NCI-H2196 treated with DMSO at 0.1 percent for 48 hours (cell line): ENCODE results near the gene LRP2.
"Not testable (repeated sequence)": the region's sequence is repeated elsewhere in the genome, so short reads cannot be mapped to it uniquely, and the experiment has no call there.

Source experiments
- DNase-seq: peaks from one replicate; lab custom pipeline; 2025; ENCODE audit not compliant: unreplicated experiment; lab: John Stamatoyannopoulos, UW

Gene LRP2

DNA sequence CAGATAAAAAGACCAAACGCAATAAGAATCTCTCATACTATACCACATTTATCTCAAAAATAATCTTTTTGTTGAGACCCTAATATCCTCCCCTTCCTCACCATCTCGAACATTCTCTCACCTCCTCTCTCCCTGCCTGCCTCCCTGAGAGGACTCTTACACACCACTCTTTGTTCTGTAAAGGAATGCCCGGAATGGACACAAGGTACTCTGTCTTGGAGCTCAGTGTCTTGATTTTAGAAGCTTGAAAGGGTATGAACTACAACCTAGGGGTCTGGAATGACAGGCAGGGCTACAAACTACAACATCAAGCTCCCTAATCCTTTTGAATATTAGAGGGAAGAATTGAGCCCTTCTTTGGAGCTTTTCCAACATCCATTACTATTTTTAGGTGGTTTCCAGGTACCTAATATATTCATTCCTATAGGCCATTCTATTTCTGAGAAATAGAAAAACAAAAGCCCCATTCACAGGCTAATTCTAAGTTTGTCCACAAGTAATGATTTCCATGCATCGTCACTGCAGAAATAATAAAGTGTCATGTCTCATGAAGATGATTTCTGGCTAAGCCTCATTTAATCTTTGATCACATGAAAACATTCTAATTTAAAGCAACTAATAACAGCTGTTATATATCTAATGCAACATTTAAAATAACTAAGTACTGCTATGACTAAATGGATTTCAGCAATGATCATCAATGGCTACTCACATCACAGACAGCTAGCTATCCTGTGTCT lies 60.6 kb downstream of the LRP2 start:
- DNase-seq, result no peak

DNA sequence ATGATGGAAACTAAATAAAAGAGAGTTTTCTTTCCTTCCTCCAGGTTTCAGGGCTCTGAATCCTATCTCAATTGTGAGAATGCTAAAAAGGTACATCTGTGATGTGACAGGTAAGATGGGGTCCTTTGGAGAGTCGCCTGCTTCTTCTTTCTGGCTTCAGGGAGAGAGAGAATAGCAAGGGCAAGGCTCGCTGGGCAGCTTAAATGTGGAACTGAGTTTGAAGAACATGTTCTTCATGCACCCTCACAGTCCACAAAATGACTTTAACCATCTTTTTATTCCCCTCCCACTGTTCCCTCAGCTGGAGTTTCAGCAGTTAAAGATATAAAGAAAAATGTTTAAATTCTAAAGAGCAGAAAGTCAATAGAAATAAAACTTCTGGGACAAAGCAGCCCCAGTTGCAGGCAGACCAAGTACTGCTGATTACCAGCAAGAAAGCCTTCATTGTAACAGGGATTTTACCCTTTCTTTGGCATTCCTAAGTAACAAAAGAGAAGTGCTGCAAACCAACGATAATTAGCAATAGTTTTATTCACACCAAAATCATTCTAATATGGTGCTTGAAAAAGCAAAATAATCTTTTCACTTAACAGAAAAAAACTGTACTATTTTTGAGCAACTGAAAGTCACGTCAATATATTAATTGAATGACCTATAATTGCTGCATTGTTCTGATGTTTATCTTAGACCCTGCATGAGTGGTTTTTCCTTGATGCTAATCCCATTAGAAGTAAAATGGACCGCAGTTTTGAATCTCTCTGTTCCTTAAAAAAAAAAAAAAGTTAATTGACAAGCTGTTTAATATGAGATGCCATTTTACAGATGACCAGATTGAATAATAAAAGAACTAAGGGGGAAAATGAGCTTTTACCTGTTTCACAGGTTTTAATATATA lies 61.5 kb downstream of the LRP2 start:
- DNase-seq, result no peak

DNA sequence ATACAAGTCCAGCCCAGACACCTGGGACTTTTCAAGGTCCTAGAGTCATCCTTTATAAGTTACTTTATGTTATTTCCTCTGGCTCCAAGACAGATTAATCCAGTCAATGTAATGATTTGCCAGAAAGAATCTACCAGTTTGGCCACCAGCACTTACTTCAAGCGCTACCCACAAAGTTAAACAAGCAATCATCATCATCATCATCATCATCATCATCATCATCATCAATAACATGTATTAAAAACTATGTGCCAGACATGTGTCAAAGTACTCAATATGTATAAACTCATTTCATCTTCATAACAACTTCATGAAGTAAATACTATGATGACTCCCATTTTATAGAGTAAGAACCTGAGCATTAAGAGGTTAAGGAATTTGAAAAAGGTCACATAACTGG lies 64.3 kb downstream of the LRP2 start:
- no peak for DNase-seq

DNA sequence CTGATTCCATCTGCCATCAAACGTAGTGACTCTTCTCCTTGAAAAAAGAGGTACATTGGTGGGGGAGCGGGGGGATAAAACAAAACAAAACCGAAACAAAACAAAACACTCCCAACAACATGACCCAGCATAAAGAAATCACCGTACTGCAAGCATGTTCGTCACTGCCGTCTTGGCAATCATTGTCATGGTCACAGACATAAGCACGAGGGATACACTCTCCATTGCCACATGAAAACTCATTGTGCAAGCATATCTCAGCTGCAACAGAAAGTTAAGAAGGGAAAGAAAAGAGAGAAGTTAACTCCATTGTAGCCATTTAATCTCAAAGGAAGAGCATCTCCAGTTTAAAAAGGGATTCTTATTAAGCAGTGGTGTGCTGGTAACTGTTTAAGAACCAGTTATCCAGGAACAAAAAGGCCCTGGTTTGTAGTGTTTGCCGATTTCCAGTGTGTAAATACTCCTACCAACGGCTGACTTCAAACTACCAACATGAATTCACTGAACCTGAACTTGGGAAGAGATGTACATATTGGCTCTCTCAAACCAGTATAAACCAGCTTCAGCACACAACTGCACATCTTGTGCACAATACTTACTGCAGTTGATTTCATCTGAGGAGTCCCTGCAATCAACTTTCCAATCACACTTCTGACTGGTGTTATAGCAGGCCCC lies 68.2 kb downstream of the LRP2 start:
- DNase-seq, result no peak

DNA sequence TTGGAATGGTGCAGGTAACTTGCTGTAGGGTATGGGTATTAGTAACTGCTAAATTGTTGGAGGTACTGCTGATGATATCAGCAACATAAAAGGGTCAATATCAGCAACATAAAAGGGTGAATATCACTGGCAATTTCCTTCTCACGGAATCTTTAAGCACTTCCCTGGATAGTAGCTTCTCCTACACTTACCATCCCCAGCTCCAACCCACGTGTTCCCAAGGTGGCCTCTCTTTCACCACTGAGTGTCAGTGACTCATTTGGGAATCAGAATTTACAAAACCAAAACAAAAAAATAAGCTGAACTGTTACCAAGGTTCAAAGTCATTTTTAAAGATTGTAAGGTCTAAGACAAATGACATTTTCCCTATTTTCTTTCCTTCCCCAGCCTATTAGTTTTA lies 70.8 kb downstream of the LRP2 start:
- DNase-seq, result no peak

DNA sequence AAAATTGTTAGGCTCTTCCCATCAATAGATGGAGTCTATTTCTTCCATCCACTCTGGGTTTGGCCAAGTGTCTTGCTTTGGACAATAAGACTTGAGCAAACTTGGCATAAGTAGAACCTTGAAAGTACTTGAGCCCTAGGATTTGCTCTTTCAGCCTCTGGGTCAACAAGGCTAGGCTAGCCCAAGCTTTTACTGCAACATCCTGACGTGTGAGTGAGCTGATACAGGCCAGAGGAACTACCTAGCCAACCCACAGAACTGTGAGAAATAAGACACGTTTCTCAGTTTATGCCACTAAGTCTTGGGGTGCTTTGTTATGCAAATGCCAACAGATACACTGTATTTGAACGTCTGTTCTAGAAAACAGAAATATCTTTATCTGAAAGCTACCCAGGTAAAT lies 71.9 kb downstream of the LRP2 start:
- no peak for DNase-seq

DNA sequence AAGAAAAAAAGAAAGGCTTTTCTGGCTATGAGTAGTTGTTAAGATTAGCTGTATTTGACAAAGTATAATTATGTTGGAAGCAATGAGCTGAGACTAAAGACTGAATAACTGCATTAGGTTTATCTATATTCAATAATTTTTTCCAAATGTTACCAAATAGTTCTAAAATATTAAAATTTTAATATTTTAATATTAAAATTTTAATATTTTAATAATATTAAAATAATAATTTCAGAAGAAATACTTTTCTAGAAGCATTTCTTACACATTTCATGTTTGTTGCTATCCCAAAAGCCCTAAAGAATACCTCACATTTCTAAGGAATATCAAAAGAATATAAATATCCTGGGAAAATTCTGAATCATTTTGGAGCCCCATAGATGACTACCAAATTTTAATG lies 74.7 kb downstream of the LRP2 start:
- DNase-seq, result no peak

DNA sequence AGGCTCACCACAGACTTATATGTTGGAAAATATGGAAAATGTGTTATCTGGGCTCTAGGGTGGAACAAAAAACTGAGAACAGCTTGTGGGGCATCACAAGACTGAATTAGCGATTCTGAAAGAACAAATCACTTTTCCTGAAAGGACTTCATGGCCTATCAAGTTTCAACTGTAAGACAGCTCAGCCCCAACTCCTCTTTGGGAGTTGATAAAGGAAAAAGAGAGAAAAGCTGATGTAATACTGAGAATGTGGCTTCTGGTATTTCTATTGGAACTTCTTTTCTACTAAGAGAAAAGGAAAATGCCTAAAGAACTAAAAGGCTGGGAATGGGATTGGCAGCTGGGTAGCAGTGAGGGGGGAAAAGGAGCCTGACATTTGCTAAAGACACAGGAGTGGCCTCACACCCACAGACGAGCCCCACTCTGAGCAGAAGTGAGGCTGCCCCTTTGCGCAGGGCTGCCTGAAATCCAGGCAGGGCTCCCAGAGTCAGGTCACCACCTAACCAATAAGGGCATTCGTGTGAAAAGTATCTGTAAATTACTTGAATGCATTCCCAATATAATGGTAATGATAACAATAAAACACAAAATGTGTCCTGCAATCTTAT lies 75.6 kb downstream of the LRP2 start:
- DNase-seq, result no peak

DNA sequence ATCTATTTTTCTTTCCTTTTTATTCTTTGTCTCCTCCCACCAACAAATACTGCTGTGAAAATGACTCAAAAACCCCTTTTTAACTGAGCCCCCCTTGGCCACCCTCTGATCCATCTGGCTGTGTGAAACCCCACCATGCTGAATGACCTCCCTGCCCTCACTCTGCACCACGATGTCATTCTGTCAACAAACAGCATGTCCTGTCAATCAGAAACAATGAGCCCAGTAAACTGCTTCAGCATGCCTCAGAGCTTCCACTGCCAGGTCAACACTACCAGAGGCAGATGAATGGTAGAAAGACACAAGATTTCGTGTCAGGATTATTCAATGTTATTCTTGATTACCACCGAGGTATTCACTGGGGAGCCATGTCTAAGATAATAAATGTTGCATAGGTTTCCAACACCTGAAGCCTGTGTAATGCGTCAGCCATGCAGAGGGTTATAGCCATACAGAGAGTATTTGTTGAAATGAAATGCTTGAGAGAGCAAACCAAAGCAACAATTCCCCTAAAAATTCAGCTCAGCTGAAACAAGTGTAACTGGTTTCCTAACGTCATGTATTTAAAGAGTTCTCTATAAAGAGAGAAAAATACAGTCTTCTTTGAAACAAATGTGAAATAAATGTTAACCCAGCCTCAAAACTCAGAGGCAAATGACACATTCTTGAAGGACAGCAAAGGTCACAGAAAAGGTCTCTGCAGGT lies 76.7 kb downstream of the LRP2 start:
- no peak for DNase-seq

DNA sequence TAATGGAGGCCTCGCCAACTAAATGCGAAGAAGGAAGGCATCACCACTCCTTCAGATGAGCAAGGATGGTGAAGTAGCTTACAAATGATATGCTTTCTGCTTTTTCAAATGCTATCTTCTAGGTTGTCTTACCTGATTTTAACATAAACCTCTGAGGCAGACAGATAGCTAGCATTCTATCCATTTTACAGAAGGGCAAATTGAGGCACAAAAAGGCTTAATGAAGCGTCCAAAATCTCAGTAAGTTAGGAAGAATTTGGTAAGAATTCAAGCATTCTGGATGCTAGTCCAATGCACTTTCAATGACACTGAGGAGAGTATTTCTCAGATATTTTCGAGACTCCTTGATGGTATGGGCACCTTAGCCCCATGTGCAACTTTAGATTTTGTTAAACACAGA lies 81.8 kb downstream of the LRP2 start:
- no peak for DNase-seq

DNA sequence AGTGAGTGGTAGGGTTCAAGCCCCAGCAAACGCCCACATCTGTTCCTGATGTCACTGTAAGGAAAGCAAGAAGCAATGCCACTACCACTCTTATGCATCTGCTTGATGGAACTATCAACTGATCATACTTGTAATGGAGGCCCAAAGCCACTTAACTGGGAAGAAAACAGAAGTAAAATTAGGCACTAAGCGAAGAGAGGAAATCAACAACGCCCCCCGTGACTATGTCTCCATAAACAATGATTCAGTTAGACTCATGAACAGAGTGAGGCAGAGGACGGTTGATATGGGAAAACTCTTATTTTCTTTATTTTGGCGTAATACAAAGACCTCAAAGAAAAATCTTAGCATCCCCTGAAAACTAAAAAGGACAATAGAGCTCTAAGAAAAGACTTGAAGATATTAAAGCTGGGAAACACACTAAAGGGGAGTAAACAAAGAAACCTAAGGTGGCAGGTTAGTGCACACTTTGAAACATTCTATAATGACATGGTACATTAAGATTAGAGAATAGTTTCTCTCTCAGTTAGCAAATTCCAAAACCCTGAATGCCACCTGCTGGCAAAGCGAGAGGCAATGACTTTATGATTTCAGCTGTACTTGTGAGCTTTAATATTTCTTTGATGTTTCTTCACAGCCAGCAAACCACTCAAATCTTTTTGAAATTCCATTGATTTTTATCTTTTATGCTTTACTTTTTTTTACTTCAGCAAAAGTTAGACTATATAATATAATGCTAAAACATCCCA lies 86.5 kb downstream of the LRP2 start:
- DNase-seq, result no peak

DNA sequence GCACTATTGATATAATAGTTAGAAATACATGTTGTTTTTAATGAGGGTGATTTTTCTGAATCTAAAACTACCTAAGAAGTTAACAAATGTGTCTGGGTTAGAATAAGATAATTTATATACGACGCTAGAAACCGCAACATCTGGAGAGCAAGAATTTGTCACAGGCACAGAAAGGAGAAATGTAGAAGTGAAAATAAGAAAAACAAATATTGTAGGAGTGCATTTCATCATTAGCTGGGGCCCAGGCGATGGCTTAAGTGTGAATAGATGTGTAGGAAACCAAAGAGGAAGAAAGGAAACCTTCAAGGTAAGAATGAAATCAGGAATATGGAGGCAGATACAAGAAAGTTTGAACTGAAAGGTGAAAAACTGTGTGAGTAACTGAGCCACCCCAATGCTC lies 90.3 kb downstream of the LRP2 start:
- DNase-seq, result no peak

DNA sequence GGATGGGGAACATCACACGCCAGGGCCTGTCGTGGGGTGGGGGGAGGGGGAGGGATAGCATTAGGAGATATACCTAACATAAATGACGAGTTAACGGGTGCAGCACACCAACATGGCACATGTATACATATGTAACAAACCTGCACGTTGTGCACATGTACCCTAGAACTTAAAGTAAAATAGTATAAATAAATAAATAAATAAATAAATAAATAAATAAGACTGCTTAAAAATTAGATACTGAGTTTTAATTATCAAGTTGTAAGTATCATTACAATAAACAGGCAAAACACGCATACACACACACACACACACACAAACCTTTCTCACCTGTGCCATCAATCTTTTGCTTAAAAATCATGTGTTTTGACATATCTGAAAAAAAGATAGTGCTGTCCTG lies 91.8 kb downstream of the LRP2 start:
- not testable (repeated sequence) for DNase-seq

DNA sequence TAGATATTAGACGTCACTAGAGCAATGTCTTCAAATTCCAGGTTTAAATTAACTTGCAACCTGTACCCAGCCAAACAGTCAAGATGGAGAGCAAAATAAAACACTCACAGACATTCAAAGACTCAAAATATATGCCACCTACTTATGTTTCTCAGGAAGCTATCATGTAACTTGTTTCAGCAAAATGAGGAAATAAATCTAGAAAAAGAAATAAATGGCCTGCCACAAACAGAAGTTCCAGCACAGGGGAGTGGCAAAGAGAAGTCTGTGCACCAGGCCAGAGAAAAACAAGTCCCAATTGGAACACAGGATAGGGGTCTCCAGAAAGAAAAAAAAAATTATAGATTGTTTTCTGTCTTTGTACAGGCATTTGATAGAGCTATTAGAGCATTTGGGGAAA lies 96.7 kb downstream of the LRP2 start:
- no peak for DNase-seq

DNA sequence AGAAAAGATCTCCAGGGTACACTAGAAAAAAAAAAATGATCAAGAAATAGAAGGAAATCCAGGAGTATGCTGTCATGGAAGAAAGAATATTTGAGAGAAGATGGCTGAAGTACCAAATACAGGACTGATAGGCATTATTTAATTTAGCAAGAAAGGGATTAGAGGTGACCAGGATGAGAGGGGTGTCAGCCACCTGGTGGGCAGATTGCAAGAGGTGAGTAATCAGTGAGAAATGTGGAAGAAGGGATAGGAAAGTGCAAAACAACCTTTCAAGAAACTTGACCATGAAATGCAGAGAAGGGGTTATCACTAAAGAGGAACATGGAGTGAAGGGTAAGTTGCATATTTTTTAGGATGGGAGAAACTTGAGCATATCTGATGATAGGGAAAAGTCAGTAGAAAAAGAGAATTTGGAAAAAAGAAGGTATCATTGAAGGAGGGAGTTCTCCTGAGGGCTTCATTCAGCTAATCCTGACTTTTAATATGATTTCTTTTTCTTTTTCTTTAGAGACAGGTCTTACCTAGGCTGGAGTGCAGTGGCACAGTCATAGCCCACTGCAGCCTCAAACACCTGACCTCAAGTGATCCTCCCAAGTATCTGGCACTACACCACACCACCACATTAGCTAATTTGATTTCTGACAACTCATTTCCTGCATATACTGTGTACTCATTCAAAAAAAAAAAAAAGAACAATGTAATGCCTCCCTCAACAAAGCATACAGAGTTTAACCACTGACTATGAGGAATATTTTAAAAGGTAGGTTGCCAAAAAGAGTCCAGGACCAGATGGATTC lies 101.3 kb downstream of the LRP2 start:
- DNase-seq, result no peak

DNA sequence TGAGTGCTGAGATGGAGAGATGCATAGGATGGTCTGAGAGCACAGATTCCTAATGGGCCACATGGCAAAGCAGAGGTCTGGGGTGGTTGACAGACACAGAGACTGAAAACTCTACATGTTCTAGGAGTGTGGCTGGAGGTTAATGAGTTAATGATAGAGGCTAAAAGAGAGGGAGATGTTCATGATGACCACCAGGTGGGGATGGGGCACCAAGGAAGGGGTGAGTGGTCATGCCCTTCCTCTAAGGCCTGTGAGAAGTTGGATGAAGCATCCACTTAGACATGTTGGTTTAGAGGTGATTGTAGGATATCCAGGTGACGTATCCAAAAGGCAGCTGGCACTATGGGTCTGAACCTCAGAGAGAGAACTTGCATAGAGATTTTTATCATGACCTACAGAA lies 102.1 kb downstream of the LRP2 start:
- DNase-seq, result no peak

DNA sequence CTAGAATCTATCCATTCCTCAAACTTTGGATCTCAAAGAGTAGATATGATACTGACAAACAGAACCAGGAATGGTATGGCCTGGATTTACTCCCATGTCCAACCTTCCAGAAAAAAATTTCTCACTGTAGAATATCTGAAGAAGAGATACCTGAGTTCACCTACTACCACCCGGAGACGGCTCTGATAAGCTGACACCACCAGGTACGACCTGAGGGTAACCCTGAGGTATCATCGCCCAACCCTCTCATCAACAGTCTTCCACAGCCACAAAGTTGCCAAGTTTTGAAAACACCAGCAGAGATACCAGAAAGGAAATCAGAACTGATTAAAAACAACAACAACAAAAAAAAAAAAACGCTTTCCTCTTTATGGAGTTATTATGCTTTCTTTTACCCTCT lies 102.9 kb downstream of the LRP2 start:
- DNase-seq, result no peak

DNA sequence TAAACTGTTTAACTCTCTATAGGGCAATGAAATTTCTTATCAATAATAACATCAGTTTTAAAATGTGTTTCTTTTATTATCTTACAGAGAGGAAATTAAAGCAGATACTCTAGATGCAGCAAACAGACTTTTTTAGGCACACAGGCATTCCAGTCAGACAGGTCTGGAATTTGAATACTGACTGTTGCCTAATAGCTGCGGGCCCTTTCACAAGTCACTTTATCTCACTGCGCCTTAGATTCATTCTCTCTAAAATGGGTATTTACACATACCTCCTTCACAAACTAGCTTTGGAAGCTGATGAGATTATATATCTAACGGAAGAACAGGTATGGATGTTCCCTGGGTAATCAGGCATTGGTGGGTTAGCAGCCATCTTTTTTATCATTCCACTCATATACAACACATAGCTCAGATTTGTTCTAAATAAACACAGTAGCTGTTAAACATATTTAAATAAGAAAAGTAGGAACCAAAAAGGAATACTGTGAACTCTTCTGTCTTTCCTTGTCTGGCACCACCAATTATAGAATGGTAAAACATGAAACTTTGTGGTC lies 104.2 kb downstream of the LRP2 start:
- DNase-seq, result no peak

DNA sequence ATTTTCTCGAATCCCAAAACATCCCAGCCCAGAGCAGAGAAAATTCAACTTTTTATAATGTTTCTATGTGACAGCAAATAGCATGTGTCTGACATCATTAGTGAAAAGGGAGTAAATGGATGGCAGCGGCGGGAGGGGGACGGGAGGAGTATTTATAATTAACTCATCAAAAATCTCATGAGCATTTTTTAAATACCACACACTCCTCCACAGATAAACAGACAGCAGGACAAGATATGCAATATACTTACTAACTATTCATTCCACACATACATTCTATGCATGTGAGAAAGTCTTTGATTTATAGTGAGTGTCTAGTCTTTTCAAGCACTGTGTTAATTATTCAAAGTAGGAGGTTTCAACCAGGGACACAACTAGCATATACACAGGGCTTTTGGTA lies 107.6 kb downstream of the LRP2 start:
- no peak for DNase-seq
